ENCODE data around the gene DOCK3.
"Not testable (repeated sequence)": the region's sequence is repeated elsewhere in the genome, so short reads cannot be mapped to it uniquely, and the experiment has no call there.

The DOCK3 gene

GRCh38 chr3:51024765-51025632 lies 350.3 kb downstream of the DOCK3 start:
- no peak for DNase-seq (ENCODE audit: low read depth)
- no peak overlapping the region for H3K4me3 ChIP-seq (ENCODE audit: low read depth, low read length)

DNA sequence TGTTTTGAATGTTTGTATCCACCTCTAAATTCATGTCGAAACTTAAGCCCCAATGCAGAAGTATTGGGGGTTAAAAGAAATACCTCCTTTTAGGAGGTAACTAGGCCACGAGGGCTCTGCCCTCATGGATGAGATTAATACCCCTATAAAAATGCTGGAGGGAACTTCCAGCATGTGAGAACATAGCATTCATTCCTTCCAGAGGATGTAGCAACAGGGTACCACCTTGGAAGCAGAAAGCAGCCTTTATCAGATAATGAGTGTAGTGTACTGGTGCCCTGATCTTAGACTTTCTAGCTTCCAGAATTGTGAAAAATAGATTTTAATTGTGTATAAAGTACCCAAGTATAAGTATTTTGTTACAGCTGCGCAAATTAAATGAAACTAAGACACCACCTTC lies 356.9 kb downstream of the DOCK3 start:
- no peak for DNase-seq (ENCODE audit: low read depth)
- no peak overlapping the region for H3K4me3 ChIP-seq (ENCODE audit: low read depth, low read length)

GRCh38 chr3:51035630-51036029 lies 360.9 kb downstream of the DOCK3 start:
- no peak overlapping the region for H3K4me3 ChIP-seq (ENCODE audit: low read depth, low read length)
- DNase-seq (ENCODE audit: low read depth): no peak

GRCh38 chr3:51044982-51045381 lies 370.3 kb downstream of the DOCK3 start:
- no peak for DNase-seq (ENCODE audit: low read depth)

DNA sequence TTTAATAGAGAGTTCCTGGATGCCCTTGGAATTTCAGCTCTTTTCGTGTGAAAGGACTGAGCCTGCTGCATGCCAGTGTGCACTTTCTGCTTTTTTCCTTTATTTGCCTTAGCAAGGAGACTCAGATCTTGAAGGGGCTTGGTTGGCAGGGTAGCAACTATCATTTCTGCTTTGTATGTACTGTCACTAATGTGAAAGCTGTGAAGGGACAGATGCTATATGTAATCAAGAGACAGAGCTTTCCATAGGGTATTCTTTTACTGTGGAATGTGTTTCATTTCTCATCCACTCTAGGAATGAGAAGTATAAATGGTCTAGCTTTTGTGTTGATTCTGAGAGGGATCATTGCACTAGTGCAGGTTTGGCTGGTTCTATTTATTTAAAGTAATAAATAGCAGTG lies 377.8 kb downstream of the DOCK3 start:
- DNase-seq (ENCODE audit: low read depth): no peak
- no peak overlapping the region for H3K4me3 ChIP-seq (ENCODE audit: low read depth, low read length)

More at GRCh38 chr3:51044982-51045381, 370.3 kb downstream of the DOCK3 start:
- H3K4me3 ChIP-seq (ENCODE audit: low read depth, low read length): no peak overlapping the region

GRCh38 chr3:51057121-51057520 lies 382.4 kb downstream of the DOCK3 start:
- H3K4me3 ChIP-seq (ENCODE audit: low read depth, low read length): no peak overlapping the region
- no peak for DNase-seq (ENCODE audit: low read depth)

- no peak overlapping the region for H3K4me3 ChIP-seq (ENCODE audit: low read depth, low read length)
- DNase-seq (ENCODE audit: low read depth): no peak
Measured at GRCh38 chr3:51063053-51063452, 388.3 kb downstream of the DOCK3 start.

DNA sequence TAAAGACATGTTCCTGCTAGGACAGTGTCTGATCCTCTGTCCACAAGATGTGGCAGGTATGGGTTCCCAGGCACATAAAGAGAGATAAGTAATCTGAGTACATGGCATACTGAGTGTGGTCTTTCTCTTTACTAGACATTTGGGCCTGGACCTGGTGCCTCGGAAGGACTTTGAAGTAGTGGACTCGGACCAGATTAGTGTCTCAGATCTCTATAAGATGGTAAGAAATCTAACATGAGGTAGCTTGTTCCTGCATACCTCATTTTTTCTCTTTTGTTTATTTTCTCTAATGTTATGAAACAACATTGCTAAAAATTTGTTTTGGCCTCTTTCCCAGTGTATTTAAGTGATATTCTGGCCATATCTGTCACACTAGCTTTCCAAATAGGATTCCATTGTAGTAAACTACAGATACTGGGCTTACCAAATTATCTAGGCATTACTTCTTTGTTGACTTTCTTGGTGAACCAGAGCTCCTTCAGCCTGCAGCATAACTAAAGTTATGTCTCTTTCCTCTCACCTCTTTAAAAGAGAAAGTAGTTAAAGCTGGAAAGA lies 400.6 kb downstream of the DOCK3 start:
- H3K4me3 ChIP-seq (ENCODE audit: low read depth, low read length): no peak overlapping the region
- no peak for DNase-seq (ENCODE audit: low read depth)

DNA sequence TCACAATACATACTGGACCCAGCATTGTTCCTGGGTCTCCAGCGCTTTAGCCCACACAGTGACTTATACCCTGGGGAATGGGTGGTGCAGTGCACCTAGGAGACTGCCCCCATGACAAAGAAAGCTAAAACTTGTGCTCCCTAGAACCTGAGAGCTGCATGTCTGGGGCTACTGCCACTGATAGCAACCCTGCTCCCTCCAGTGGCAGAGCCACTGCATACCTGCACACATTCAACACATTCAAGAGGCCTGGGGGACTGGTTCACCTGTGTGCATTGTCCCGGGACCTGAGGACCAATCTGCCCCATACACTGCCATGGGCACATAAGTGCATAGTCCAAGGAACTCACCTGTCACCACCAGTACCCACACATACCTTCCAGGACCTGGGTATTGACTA lies 407.6 kb downstream of the DOCK3 start:
- no peak for DNase-seq (ENCODE audit: low read depth)
- H3K4me3 ChIP-seq (ENCODE audit: low read depth, low read length): no peak overlapping the region

DNA sequence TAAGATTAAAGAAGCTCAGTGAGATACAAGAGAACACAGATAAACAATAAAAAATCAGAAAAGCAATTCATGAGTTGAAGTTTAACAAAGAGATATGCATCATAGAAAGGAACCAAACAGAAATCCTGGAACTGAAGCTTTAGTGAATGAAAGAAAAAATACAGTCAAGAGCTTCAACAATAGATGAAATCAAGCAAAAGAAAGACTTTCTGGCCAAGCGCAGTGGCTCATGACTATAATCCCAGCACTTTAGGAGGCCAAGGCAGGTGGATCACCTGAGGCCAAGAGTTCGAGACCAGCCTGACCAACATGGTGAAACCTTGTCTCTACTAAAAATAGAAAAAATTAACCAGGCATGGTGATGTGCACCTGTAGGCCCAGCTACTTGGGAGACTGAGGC lies 408.8 kb downstream of the DOCK3 start:
- no peak overlapping the region for H3K4me3 ChIP-seq (ENCODE audit: low read depth, low read length)
- no peak for DNase-seq (ENCODE audit: low read depth)

DNA sequence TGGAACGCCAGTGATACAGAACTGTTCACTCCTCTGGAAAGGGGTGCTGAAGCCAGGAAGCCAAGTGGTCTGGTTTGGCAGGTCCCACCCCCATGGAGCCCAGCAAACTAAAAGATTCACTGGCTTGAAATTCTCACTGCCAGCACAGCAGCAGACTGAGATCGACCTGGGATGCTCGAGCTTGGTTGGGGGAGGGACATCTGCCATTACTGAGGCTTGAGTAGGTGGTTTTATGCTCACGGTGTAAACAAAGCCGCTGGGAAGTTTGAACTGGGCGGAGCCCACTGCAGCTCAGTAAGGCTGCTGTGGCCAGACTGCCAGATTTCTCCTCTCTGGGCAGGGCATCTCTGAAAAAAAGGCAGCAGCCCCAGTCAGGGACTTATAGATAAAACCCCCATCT lies 417.4 kb downstream of the DOCK3 start:
- H3K4me3 ChIP-seq (ENCODE audit: low read depth, low read length); DNase-seq (ENCODE audit: low read depth): not testable (repeated sequence)

DNA sequence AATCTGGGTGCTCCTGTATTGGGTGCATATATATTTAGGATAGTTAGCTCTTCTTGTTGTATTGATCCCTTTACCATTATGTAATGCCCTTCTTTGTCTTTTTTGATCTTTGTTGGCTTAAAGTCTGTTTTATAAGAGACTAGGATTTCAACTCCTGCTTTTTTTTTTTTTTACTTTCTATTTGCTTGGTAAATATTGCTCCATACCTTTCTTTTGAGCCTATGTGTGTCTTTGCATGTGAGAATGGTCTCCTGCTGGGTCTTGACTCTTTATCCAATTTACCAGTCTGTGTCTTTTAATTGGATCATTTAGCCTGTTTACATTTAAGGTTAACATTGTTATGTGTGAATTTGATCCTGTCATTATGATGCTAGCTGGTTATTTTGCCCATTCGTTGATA lies 420.1 kb downstream of the DOCK3 start:
- H3K4me3 ChIP-seq (ENCODE audit: low read depth, low read length); DNase-seq (ENCODE audit: low read depth): not testable (repeated sequence)

DNA sequence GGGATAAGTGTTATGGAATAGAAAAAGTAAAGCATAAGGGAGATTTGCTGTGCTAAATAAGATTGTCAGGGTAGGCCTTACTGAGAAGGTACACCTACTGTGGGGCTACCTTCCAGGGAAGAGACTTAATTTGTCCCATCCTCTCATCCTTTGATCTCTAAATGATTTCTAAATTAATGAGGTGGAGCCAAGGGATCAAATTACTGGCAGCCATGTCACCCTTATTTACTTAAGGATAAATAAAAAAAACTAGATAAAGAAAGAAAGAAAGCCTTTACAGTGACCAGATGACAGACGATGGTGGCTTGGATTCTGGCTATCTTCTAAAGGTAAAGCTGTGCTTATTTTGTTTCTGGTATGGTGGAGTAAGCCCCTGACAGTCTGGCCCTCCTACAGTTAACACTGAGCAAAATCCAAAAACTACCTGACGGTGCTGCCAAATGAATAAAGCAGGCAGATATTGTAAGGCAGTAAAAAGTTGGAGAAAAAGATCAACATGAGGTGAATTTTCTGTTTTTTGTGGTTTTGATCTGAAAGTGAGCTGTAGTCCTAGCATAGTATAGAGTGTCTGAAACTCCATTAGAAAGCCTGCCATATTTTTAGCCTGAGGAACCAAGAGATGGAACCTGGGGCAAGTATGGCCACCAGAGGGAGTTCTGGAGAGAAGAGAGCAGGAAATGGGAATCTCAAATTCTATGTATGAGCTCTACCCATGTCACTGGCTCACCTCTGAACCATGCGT lies 425.2 kb downstream of the DOCK3 start:
- H3K4me3 ChIP-seq (ENCODE audit: low read depth, low read length): no peak overlapping the region
- DNase-seq (ENCODE audit: low read depth): no peak

DNA sequence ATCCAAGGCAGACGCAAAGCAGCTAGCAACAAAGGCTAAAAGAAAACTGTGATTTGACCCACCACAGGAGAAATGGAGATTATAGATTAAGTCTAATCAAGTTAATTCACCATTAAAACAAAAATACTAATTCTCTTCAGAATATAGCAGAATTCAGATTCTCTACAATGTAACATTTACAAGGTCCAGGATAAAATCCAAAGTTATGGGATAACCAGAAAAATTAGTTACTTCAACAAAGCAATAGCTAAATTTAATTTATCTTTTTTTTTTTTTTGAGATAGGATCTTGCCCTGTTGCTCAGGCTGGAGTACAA lies 425.8 kb downstream of the DOCK3 start:
- DNase-seq (ENCODE audit: low read depth): no peak
- H3K4me3 ChIP-seq (ENCODE audit: low read depth, low read length): no peak overlapping the region

DNA sequence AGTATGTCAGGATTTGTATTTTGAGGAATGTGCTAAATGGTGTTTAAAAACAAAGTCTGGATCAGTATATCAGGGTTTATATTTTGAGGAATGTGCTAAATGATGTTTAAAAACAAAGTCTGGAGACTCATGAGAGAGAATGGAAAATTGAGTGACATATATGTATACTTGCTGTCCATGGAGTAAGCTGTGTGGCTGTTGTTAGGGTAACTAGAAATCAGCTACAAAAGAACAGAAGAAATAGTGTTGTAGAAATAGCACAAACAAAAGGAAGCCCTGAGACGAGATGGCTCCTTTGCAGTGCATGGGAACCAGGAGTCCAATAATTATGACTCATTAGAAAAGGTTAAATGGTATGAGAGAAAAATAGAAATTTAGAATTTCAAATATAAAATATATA lies 427.7 kb downstream of the DOCK3 start:
- no peak overlapping the region for H3K4me3 ChIP-seq (ENCODE audit: low read depth, low read length)
- no peak for DNase-seq (ENCODE audit: low read depth)

DNA sequence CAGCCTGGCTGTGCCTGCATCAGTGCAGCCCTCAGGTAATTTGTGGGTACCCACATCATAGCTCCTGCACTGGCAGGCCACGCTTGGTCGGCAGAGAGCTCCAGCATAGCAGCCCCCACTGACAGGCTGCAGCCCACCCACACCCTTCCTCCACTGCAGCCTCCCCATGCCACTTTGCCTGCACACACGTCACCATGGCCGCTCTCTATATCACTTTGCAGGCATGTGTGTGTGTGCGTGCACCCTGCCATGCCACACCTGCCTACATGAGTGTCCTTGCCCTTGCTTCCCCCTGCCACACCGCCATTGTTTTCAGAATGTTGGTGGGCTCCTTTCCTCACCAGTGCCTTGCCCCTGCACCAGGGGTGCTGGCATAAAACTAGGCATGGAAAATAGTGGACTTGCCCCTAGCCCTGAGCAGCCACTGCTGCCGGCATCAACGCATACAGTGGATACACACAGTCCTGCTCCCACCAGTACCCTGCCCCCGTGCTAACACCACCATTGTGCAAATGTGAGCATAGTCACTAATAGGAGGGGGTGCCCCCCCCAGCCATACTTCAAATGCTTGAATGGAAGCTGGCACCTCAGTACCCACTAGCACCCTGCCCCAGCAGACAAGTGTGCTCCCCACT lies 431.6 kb downstream of the DOCK3 start:
- H3K4me3 ChIP-seq (ENCODE audit: low read depth, low read length): no peak overlapping the region
- DNase-seq (ENCODE audit: low read depth): no peak

GRCh38 chr3:51110586-51110985 lies 435.9 kb downstream of the DOCK3 start:
- H3K4me3 ChIP-seq (ENCODE audit: low read depth, low read length): no peak overlapping the region
- DNase-seq (ENCODE audit: low read depth): no peak

GRCh38 chr3:51122944-51123343 lies 448.2 kb downstream of the DOCK3 start:
- H3K4me3 ChIP-seq (ENCODE audit: low read depth, low read length): no peak overlapping the region
- no peak for DNase-seq (ENCODE audit: low read depth)

- no peak overlapping the region for H3K4me3 ChIP-seq (ENCODE audit: low read depth, low read length)
- no peak for DNase-seq (ENCODE audit: low read depth)
Measured at GRCh38 chr3:51123531-51123930, 448.8 kb downstream of the DOCK3 start.

DNA sequence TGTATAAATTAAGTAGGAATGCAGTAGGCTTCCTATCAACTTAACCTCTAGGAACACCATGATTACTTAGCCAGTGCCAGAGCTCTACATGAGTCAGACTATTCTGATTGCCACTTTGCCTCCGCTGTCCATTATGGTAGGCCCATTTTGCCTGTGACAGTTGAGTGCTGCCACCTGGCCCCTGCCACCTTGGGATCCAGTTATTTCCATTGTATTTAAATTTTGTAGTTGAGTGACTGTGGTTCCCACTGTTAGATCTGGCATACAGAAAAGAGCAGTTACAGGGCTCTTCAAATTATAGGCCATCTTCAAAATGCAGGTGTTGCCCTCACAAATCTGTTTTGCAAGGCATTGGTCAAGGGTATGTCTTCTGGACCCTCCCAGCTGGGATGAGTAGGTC lies 456.9 kb downstream of the DOCK3 start:
- DNase-seq (ENCODE audit: low read depth); H3K4me3 ChIP-seq (ENCODE audit: low read depth, low read length): not testable (repeated sequence)

All from skeletal muscle cell (primary cell).